ENCODE results near the gene PAPSS1.
"Not testable (repeated sequence)": the region's sequence is repeated elsewhere in the genome, so short reads cannot be mapped to it uniquely, and the experiment has no call there.

Gene PAPSS1

GRCh38 chr4:107736924-107737448, 17.0 kb upstream of the PAPSS1 start:
- Histone ChIP-seq H3K9me3 (no peaks in the 10 kb centered on the region), H3K27me3 (no peaks in the 10 kb centered on the region), H3K4me3 (ENCODE audit: low read depth in 1 of 2, low read length in 1 of 2) (no peak overlapping the region), H3K4me1 (ENCODE audit: control insufficient read depth in 1 of 2, insufficient read depth in 1 of 2, low read depth in 1 of 2, low read length in 1 of 2) (no peaks in the 10 kb centered on the region), H3K36me3 (no peaks in the 10 kb centered on the region), H3K27ac (no peak overlapping the region)
- TF ChIP-seq CTCF (IDR thresholded peaks at IDR 0.05) = peak; percentile 73

- Histone ChIP-seq H3K4me1 (ENCODE audit: control insufficient read depth in 1 of 2, insufficient read depth in 1 of 2, low read depth in 1 of 2, low read length in 1 of 2) (no peaks in the 10 kb centered on the region), H3K9me3 (no peaks in the 10 kb centered on the region), H3K36me3 (no peaks in the 10 kb centered on the region), H3K4me3 (ENCODE audit: low read depth in 1 of 2, low read length in 1 of 2) (no peak overlapping the region), H3K27me3 (no peaks in the 10 kb centered on the region), H3K27ac (no peak overlapping the region)
- no peak for TF ChIP-seq CTCF (IDR thresholded peaks at IDR 0.05)
These were observed 16.0 kb upstream of the PAPSS1 start for GRCh38 chr4:107736037-107736436.

GRCh38 chr4:107734120-107734519, 14.1 kb upstream of the PAPSS1 start:
- no peak overlapping the region for H3K27ac ChIP-seq
- no peak for TF ChIP-seq CTCF (IDR thresholded peaks at IDR 0.05)
- no peaks in the 10 kb centered on the region for H3K36me3 ChIP-seq
- no peaks in the 10 kb centered on the region for H3K4me1 ChIP-seq (ENCODE audit: control insufficient read depth in 1 of 2, insufficient read depth in 1 of 2, low read depth in 1 of 2, low read length in 1 of 2)
- no peaks in the 10 kb centered on the region for H3K9me3 ChIP-seq
- H3K27me3 ChIP-seq = no peaks in the 10 kb centered on the region
- no peak overlapping the region for H3K4me3 ChIP-seq (ENCODE audit: low read depth in 1 of 2, low read length in 1 of 2)

GRCh38 chr4:107733431-107733925, 13.4 kb upstream of the PAPSS1 start:
- no peaks in the 10 kb centered on the region for H3K36me3 ChIP-seq
- no peaks in the 10 kb centered on the region for H3K9me3 ChIP-seq
- TF ChIP-seq CTCF (IDR thresholded peaks at IDR 0.05) = no peak
- no peaks in the 10 kb centered on the region for H3K4me1 ChIP-seq (ENCODE audit: control insufficient read depth in 1 of 2, insufficient read depth in 1 of 2, low read depth in 1 of 2, low read length in 1 of 2)
- no peaks in the 10 kb centered on the region for H3K27me3 ChIP-seq
- no peak overlapping the region for H3K4me3 ChIP-seq (ENCODE audit: low read depth in 1 of 2, low read length in 1 of 2)
- H3K27ac ChIP-seq = no peak overlapping the region

GRCh38 chr4:107729050-107729449, 9.0 kb upstream of the PAPSS1 start:
- H3K9me3 ChIP-seq; H3K27me3 ChIP-seq; H3K36me3 ChIP-seq; H3K27ac ChIP-seq; H3K4me1 ChIP-seq (ENCODE audit: control insufficient read depth in 1 of 2, insufficient read depth in 1 of 2, low read depth in 1 of 2, low read length in 1 of 2); H3K4me3 ChIP-seq (ENCODE audit: low read depth in 1 of 2, low read length in 1 of 2): not testable (repeated sequence)

- not testable (repeated sequence) for H3K4me3 ChIP-seq (ENCODE audit: low read depth in 1 of 2, low read length in 1 of 2); H3K27ac ChIP-seq
These were observed 6.3 kb upstream of the PAPSS1 start for GRCh38 chr4:107726131-107726925.

More at GRCh38 chr4:107726131-107726925, 6.3 kb upstream of the PAPSS1 start:
- not testable (repeated sequence) for H3K27me3 ChIP-seq; H3K4me1 ChIP-seq (ENCODE audit: control insufficient read depth in 1 of 2, insufficient read depth in 1 of 2, low read depth in 1 of 2, low read length in 1 of 2); H3K9me3 ChIP-seq; H3K36me3 ChIP-seq

Measured in neutrophil (primary cell).